GM12873 (cell line): Measurements from ENCODE around the gene MAPK8IP1.
A peak's percentile ranks its signal among the peaks of the same experiment; 100 is the strongest.

ENCODE experiments used
- CTCF ChIP-seq: IDR thresholded peaks from 2 replicates; pipeline ENCODE4 v1.5.1; 2012; ENCODE audit warnings: low read depth, mild to moderate bottlenecking, moderate library complexity, low read length, control low read depth; ENCODE audit not compliant: insufficient read depth; ENCODE audit errors: missing control alignments

The MAPK8IP1 gene

GRCh38 chr11:45885274-45885920 lies at the start of gene MAPK8IP1:
Gene MAPK8IP1 (plus strand): TSS chr11:45885651. CDS start chr11:45885821, 170 bp downstream.
- no peak for TF ChIP-seq CTCF

GRCh38 chr11:45839204-45839603 lies 46.2 kb upstream of the MAPK8IP1 start:
- TF ChIP-seq CTCF, result no peak

DNA sequence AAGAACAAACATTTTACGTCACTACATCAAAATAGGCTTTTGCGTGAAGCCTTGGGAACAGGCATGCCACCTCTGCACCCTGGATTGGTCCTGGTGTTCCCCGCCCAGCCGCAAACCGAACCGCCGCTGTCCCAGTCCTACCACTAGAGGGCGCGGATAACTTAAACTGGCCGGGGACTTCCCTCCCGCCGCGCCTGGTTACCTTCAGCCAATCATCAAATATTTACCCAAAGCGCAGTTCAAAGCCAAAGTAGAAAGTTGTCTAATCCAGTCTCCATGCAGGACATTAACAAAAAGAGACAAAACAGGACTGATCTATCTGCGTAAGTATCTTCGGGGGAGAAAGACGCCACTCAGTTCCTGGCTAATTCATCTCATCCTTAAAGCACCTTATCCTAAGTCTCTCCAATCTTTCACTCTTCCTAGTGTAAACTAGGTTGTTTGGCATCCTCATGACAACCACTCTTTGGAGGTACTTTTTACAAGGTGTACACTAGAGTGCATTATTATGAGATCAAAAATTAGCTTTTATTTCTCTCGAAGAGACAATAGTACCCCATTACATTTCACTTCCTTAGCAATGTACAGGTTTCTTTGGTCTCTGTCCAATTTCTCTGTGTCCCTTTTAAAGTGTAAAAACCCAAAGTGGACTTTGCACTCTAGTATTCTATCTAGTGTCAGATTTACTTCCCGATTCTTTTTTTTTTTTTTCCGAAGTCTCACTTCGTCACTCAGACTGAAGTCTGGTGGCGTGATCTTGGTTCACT lies 42.1 kb upstream of the MAPK8IP1 start:
- peak; percentile 91 for TF ChIP-seq CTCF

GRCh38 chr11:45844822-45845578 lies 40.5 kb upstream of the MAPK8IP1 start:
- TF ChIP-seq CTCF, result no peak

DNA sequence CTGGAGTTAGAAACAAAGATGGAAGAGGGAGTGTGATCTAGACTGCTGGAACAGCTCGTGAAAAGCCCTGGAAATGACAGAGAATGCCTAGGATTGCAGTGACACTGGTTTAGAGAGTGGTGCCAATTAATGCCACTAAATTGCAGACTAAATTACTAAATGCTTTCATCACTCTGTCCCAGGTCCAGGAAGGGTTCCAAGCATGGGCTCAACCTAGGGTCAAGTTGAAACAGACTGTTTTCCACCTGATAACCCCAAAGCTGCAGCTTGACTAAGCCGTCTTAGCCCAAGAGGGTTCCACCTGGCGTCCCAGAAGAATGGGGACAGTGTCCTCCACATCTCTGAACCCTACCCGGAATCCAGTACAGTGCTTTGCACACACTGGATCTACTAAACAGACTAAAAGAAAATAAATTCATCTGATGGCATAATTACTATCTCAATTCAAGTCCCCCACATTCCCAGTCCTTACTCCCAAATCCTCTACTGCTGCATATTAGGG lies 39.2 kb upstream of the MAPK8IP1 start:
- TF ChIP-seq CTCF, result no peak

- no peak for TF ChIP-seq CTCF
These were observed 38.2 kb upstream of the MAPK8IP1 start, which contains the start of gene CRY2 for GRCh38 chr11:45846974-45847910. Gene CRY2 (plus strand): TSS chr11:45847475. CDS start chr11:45847491, 16 bp downstream.
